ENCODE results near the gene GPN2. TPM values are rescaled to one million over a fixed set of nuclear protein-coding genes. Genes with fewer than 3 reads are reported as not detected.

The GPN2 gene
- total and polyA plus RNA-seq, 9 of the 15 experiments (the other 6 are each of a cell fraction or from before 2014, with no cell fraction given) = 9.9 to 58.8 (median 20.4) TPM

GRCh38 chr1:26900001-26900814 lies 10.1 kb upstream of the GPN2 start, which contains the start of gene GPATCH3 (continued):
- TF ChIP-seq ZNF41 (CRISPR knock-in tag; conservative IDR thresholded peaks at IDR 0.05) (no peak), ZNF77 (CRISPR knock-in tag; IDR thresholded peaks at IDR 0.05) (no peak), ZNF134 (CRISPR knock-in tag; conservative IDR thresholded peaks at IDR 0.05) (no peak), ZNF311 (CRISPR knock-in tag; IDR thresholded peaks at IDR 0.05) (no peak), ZNF175 (CRISPR knock-in tag; IDR thresholded peaks at IDR 0.05; ENCODE audit: low read depth) (no peak), HDGF (IDR thresholded peaks at IDR 0.05) (no peak), HMG20B (CRISPR knock-in tag; IDR thresholded peaks at IDR 0.05) (no peak), NUFIP1 (IDR thresholded peaks at IDR 0.05; ENCODE audit: partially characterized antibody) (no peak)
- TF ChIP-seq, protein P1, sequence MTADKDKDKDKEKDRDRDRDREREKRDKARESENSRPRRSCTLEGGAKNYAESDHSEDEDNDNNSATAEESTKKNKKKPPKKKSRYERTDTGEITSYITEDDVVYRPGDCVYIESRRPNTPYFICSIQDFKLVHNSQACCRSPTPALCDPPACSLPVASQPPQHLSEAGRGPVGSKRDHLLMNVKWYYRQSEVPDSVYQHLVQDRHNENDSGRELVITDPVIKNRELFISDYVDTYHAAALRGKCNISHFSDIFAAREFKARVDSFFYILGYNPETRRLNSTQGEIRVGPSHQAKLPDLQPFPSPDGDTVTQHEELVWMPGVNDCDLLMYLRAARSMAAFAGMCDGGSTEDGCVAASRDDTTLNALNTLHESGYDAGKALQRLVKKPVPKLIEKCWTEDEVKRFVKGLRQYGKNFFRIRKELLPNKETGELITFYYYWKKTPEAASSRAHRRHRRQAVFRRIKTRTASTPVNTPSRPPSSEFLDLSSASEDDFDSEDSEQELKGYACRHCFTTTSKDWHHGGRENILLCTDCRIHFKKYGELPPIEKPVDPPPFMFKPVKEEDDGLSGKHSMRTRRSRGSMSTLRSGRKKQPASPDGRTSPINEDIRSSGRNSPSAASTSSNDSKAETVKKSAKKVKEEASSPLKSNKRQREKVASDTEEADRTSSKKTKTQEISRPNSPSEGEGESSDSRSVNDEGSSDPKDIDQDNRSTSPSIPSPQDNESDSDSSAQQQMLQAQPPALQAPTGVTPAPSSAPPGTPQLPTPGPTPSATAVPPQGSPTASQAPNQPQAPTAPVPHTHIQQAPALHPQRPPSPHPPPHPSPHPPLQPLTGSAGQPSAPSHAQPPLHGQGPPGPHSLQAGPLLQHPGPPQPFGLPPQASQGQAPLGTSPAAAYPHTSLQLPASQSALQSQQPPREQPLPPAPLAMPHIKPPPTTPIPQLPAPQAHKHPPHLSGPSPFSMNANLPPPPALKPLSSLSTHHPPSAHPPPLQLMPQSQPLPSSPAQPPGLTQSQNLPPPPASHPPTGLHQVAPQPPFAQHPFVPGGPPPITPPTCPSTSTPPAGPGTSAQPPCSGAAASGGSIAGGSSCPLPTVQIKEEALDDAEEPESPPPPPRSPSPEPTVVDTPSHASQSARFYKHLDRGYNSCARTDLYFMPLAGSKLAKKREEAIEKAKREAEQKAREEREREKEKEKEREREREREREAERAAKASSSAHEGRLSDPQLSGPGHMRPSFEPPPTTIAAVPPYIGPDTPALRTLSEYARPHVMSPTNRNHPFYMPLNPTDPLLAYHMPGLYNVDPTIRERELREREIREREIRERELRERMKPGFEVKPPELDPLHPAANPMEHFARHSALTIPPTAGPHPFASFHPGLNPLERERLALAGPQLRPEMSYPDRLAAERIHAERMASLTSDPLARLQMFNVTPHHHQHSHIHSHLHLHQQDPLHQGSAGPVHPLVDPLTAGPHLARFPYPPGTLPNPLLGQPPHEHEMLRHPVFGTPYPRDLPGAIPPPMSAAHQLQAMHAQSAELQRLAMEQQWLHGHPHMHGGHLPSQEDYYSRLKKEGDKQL (CRISPR knock-in tag; IDR thresholded peaks at IDR 0.05; ENCODE audit: borderline replicate concordance) = no peak
- TF ChIP-seq, protein P2, sequence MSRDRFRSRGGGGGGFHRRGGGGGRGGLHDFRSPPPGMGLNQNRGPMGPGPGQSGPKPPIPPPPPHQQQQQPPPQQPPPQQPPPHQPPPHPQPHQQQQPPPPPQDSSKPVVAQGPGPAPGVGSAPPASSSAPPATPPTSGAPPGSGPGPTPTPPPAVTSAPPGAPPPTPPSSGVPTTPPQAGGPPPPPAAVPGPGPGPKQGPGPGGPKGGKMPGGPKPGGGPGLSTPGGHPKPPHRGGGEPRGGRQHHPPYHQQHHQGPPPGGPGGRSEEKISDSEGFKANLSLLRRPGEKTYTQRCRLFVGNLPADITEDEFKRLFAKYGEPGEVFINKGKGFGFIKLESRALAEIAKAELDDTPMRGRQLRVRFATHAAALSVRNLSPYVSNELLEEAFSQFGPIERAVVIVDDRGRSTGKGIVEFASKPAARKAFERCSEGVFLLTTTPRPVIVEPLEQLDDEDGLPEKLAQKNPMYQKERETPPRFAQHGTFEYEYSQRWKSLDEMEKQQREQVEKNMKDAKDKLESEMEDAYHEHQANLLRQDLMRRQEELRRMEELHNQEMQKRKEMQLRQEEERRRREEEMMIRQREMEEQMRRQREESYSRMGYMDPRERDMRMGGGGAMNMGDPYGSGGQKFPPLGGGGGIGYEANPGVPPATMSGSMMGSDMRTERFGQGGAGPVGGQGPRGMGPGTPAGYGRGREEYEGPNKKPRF (IDR thresholded peaks at IDR 0.05; ENCODE audit: low read depth, low read length) = no peak
- TF ChIP-seq, protein P3, sequence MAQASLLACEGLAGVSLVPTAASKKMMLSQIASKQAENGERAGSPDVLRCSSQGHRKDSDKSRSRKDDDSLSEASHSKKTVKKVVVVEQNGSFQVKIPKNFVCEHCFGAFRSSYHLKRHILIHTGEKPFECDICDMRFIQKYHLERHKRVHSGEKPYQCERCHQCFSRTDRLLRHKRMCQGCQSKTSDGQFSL (CRISPR knock-in tag; IDR thresholded peaks at IDR 0.05) = no peak
- TF ChIP-seq, protein P3 (tag; IDR thresholded peaks at IDR 0.05) = no peak
- TF ChIP-seq, protein P4, sequence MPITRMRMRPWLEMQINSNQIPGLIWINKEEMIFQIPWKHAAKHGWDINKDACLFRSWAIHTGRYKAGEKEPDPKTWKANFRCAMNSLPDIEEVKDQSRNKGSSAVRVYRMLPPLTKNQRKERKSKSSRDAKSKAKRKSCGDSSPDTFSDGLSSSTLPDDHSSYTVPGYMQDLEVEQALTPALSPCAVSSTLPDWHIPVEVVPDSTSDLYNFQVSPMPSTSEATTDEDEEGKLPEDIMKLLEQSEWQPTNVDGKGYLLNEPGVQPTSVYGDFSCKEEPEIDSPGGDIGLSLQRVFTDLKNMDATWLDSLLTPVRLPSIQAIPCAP (CRISPR knock-in tag; IDR thresholded peaks at IDR 0.05; ENCODE audit: borderline replicate concordance) = no peak

All from K562 (cell line).